ENCODE results near the gene SEC23B.
A peak's percentile ranks its signal among the peaks of the same experiment; 100 is the strongest.
"Not testable (repeated sequence)": the region's sequence is repeated elsewhere in the genome, so short reads cannot be mapped to it uniquely, and the experiment has no call there.

Gene SEC23B
- long read RNA-seq, donor 1, transcript SEC23B-202 (20 exons, 3,464 nt) = major isoform, 7 of 14 reads
- long read RNA-seq, donor 1, transcript SEC23B-204 (20 exons, 3,484 nt) = minor isoform, 6 of 14 reads
- long read RNA-seq, donor 1, partial matches to known transcripts = 0 of 14 reads
- long read RNA-seq, donor 1, other reads (novel, unspliced or antisense) = 0 of 14 reads
- long read RNA-seq, donor 2, partial matches to known transcripts = 0 of 3 reads
- long read RNA-seq, donor 2, other reads (novel, unspliced or antisense) = 0 of 3 reads
- long read RNA-seq, donor 3, partial matches to known transcripts = 5 of 7 reads
- long read RNA-seq, donor 3, other reads (novel, unspliced or antisense) = 0 of 7 reads
- long read RNA-seq, donor 4, partial matches to known transcripts = 0 of 7 reads
- long read RNA-seq, donor 4, other reads (novel, unspliced or antisense) = 0 of 7 reads
- long read RNA-seq, donor 5, transcript SEC23B-202 (20 exons, 3,464 nt) = major isoform, 8 of 14 reads
- long read RNA-seq, donor 5, partial matches to known transcripts = 0 of 14 reads
- long read RNA-seq, donor 5, other reads (novel, unspliced or antisense) = 0 of 14 reads
- long read RNA-seq, donor 6, partial matches to known transcripts = 13 of 18 reads
- long read RNA-seq, donor 6, other reads (novel, unspliced or antisense) = 0 of 18 reads
- long read RNA-seq, donor 7, transcript SEC23B-202 (20 exons, 3,464 nt) = major isoform, 7 of 46 reads
- long read RNA-seq, donor 7, partial matches to known transcripts = 35 of 46 reads
- long read RNA-seq, donor 7, other reads (novel, unspliced or antisense) = 0 of 46 reads
- long read RNA-seq, donor 8, transcript SEC23B-204 (20 exons, 3,484 nt) = major isoform, 7 of 16 reads
- long read RNA-seq, donor 8, partial matches to known transcripts = 5 of 16 reads
- long read RNA-seq, donor 8, other reads (novel, unspliced or antisense) = 0 of 16 reads

- DNase-seq = peak; percentile 100
These were observed at the start of gene SEC23B for GRCh38 chr20:18507218-18508191. SEC23B (plus strand) TSS chr20:18507940; CDS start chr20:18510836, 2,896 bp downstream.

GRCh38 chr20:18465536-18466200 lies 42.1 kb upstream of the SEC23B start:
- peak; percentile 4 for DNase-seq

GRCh38 chr20:18466574-18466893 lies 41.2 kb upstream of the SEC23B start:
- DNase-seq = no peak

GRCh38 chr20:18466894-18467730 lies 40.6 kb upstream of the SEC23B start, which contains the start of the genes DZANK1 and POLR3F:
DZANK1 (minus strand) TSS chr20:18467030; CDS start chr20:18465358, 1,672 bp downstream.
POLR3F (plus strand) TSS chr20:18467390; CDS start chr20:18467507, 117 bp downstream.
- peak; percentile 100 for DNase-seq

DNA sequence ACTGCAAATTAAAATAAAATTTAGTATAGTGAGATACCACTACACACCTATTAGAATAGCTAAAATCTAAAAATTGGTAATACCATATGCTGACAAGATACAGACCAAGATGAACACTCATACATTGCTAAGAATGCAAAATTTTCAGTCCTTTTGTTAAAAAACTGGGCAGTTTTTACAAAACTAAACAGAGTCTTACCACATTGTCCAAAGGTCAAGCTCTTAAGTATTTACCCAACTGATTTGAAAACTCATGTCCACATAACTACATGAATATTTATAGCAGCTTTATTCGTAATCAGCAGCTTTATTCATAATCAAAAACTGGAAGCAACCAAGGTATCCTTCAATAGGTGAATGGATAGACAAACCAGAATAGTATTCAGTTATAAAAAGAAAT lies 30.5 kb upstream of the SEC23B start:
- DNase-seq = no peak

DNA sequence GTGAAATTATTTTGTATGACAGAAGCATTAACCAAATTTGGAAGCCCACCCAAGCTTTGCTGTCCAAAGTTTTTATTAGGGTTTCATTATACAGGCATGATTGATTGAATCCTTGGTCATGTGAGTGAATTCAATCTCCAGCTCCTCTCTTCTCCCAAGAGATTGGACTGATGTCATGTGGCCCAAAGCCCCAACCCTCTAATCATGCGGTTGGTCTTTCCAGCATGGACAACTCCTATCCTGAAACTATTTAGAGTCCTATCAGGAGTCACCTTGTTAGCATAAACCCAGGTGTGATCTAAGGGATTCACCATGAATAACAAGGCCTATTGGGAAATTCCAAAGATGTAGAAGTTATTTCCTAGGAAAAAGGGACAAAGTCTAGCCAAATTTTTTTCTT lies 29.9 kb upstream of the SEC23B start:
- no peak for DNase-seq

GRCh38 chr20:18481596-18481995 lies 26.1 kb upstream of the SEC23B start:
- DNase-seq = no peak

DNA sequence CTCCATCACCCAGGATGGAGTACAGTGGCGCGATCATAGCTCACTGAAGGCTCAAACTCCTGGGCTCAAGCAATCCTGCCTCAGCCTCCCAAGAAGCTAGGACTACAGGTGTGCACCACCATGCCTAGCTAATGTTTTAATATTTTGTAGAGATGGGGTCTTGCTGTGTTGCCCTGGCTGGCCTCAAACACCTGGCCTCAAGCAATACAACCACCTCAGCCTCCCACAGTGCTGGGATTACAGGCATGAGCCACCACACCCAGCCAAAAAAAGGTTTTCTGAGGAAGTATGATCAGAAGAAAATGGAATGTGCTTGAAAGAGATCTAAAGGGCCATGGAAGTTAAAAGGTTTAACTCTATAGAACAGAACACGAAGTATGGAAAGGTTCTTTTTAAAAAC lies 19.4 kb upstream of the SEC23B start:
- no peak for DNase-seq

GRCh38 chr20:18496042-18496441 lies 11.7 kb upstream of the SEC23B start:
- DNase-seq = no peak

- peak; percentile 90 for DNase-seq
These were observed 10.8 kb upstream of the SEC23B start, which contains the start of gene RBBP9 for GRCh38 chr20:18496740-18497592. RBBP9 (minus strand) TSS chr20:18497225; CDS start chr20:18497167, 58 bp downstream.

DNA sequence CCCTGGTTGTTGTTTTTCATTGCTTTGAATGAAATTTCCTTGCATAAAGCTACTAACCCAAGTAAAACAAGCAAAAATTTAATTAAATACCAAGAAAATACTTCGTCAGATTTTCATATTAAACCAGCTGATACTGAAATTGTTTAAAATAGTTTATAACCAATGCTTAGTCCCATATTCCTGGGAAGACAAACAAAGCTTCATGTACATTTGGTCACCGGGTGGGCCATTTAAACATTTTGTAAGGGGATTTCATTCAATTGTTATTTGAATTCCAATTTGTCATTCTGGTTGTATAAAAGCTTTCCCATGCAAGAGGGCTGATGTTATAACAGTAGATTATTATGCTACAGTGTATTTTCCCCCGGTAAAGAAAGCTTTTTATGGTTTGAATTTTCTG lies 10.1 kb upstream of the SEC23B start:
- no peak for DNase-seq

DNA sequence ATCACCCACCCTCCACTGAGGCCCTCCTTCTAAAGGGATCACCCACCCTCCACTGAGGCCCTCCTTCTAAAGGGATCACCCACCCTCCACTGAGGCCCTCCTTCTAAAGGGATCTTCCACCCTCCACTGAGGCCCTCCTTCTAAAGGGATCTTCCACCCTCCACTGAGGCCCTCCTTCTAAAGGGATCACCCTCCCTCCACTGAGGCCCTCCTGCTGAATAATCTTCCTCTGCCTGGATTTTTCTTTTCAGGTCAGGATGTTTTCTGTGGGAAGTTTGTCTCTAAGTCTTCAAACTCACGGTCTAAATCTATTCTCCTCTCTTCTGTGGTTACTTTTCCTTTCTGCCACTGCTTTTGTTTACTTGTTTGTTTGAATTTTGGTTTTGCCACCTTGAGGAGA lies 6.1 kb upstream of the SEC23B start:
- not testable (repeated sequence) for DNase-seq

DNA sequence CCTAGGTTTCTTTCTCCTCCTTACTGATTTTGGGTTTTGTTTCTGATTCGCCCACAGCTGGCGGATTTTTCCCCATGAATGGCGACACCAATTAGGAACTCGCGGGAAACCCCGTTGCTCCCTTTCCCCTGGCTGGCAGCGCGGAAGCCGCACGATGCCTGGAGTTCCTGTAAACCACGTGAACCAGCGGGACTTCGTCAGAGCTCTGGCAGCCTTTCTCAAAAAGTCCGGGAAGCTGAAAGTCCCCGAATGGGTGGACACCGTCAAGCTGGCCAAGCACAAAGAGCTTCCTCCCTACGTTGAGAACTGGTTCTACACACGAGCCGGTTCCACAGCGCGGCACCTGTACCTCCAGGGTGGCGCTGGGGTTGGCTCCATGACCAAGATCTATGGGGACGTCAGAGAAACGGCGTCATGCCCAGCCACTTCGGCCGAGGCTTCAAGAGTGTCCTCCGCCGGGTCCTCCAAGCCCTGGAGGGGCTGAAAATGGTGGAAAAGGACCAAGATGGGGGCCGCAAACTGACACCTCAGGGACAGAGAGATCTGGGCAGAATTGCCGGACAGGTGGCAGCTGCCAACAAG lies 3.2 kb upstream of the SEC23B start:
- no peak for DNase-seq

DNA sequence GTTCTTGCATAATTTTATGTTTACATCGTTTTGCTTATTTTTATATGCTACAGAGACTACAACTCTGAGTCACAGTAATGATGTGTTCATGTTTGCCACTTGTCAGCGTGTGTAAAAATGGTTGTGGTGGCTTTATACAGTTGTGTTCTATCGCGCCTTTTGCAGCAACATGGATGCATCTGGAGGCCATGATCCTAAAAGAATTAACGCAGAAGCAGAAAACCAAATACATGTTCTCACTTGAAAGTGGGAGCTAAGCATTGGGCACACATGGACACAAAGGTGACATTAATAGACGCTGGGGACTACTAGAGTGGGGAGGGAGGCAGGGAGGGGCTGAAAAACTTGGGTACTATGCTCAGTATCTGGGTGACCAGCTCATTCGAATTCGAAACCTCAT lies 996 bp upstream of the SEC23B start:
- no peak for DNase-seq

GRCh38 chr20:18511571-18511970 lies 3.8 kb downstream of the SEC23B start:
- no peak for DNase-seq

DNA sequence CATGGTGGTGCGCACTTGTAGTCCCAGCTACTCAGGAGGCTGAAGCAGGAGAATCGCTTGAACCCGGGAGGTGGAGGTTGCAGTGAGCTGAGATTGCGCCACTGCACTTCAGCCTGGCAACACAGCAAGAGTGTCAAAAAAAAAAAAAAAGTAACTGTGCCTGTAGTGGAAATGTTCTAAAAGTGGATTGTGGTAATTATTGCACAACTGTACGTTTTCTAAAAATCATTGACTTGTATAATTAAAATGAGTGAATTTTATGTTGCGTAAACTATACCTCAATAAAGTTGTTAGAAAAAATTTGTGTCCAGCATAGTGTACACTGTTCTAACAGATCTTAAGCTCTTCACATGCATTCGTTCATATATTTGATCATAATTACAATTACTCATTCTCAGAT lies 5.5 kb downstream of the SEC23B start:
- DNase-seq = no peak

- DNase-seq = no peak
These were observed 6.4 kb downstream of the SEC23B start for GRCh38 chr20:18514127-18514526.

- DNase-seq = no peak
These were observed 8.2 kb downstream of the SEC23B start for GRCh38 chr20:18515973-18516372.

DNA sequence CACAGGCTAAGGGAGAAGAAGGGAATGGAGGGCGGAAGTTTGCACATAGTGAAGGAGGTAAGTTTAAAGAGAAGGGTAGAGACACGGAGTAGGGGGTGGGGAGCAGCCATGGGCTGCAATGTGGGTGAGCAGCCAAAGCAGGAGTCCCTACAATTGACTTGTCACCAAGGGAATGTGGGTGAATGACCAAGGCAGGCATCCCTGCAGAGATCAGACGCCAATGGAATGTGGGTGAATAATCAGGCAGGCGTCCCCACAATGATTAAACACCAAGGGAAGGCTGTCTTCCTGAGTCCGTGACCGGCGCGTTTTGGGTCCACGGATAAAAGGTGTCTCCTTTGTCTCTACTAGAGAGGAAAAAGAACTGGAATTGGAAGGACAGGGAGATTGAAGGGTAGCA lies 14.3 kb downstream of the SEC23B start:
- not testable (repeated sequence) for DNase-seq

All from right kidney (tissue), 9 donors.